GM23338 (cell line): ENCODE measurements around the gene OS9. TPM values are rescaled to one million over a fixed set of nuclear protein-coding genes. Genes with fewer than 3 reads are reported as not detected.

Source experiments
- ATAC-seq: fragments of 200-7000 bp; cut with Tn5 transposase; 3 replicates; pipeline ENCODE4 v1.9.1; 2020
- DNase-seq: peaks from one replicate; pipeline ENCODE4 v3.0.0-alpha.2; 2015; ENCODE audit warnings: low spot score
- H2AFZ ChIP-seq: fragments of 200-600 bp; sonication (generic); 2 replicates; pipeline ENCODE4 v1.8.0; 2016; ENCODE audit warnings: antibody characterized with exemption, mild to moderate bottlenecking, moderate library complexity
- H3F3A ChIP-seq: fragments of 200-600 bp; sonication (generic); replicated peaks from 2 replicates; pipeline ENCODE4 v1.8.0; 2017; ENCODE audit warnings: antibody characterized with exemption, mixed run types, low read depth
- H3K27ac ChIP-seq: fragments of 200-600 bp; sonication (generic); 2 replicates; pipeline ENCODE4 v1.6.1; 2016; ENCODE audit warnings: low read depth
- H3K27me3 ChIP-seq: fragments of 200-600 bp; sonication (generic); 2 replicates; pipeline ENCODE4 v1.8.0; 2016; ENCODE audit warnings: mild to moderate bottlenecking, mixed run types, moderate library complexity; ENCODE audit not compliant: insufficient read depth
- H3K36me3 ChIP-seq: fragments of 200-600 bp; sonication (generic); 2 replicates; pipeline ENCODE4 v1.8.0; 2016; ENCODE audit warnings: mild to moderate bottlenecking; ENCODE audit not compliant: insufficient read depth
- H3K4me1 ChIP-seq: fragments of 200-600 bp; sonication (generic); 2 replicates; pipeline ENCODE4 v1.8.0; 2016; ENCODE audit warnings: mild to moderate bottlenecking, moderate library complexity; ENCODE audit not compliant: insufficient read depth
- H3K4me2 ChIP-seq: fragments of 200-600 bp; sonication (generic); 2 replicates; pipeline ENCODE4 v1.7.1; 2017; ENCODE audit warnings: mixed run types
- H3K4me3 ChIP-seq: fragments of 200-600 bp; sonication (generic); 2 replicates; pipeline ENCODE4 v1.6.1; 2016; ENCODE audit warnings: mixed run types
- H3K79me2 ChIP-seq: fragments of 200-600 bp; sonication (generic); replicated peaks from 2 replicates; pipeline ENCODE4 v1.8.0; 2017; ENCODE audit warnings: mild to moderate bottlenecking; ENCODE audit not compliant: insufficient read depth
- H3K9me2 ChIP-seq: fragments of 200-600 bp; sonication (generic); 2 replicates; pipeline ENCODE4 v1.8.0; 2017; ENCODE audit not compliant: insufficient read depth
- H4K20me1 ChIP-seq: fragments of 200-600 bp; sonication (generic); replicated peaks from 2 replicates; pipeline ENCODE4 v1.8.0; 2017; ENCODE audit warnings: mild to moderate bottlenecking; ENCODE audit not compliant: insufficient read depth
- H3K27ac Mint-ChIP-seq: 2 replicates; pipeline ENCODE4 v1.8.0; 2020; ENCODE audit warnings: inconsistent platforms, mild to moderate bottlenecking, moderate library complexity, mixed read lengths
- H3K27me3 Mint-ChIP-seq: 3 replicates; pipeline ENCODE4 v1.8.0; 2022; ENCODE audit warnings: low read depth, mild to moderate bottlenecking, moderate library complexity, mixed read lengths, inconsistent platforms; ENCODE audit not compliant: insufficient read depth, poor library complexity
- H3K36me3 Mint-ChIP-seq: 3 replicates; pipeline ENCODE4 v1.8.0; 2021; ENCODE audit warnings: low read depth, mild to moderate bottlenecking, inconsistent platforms, moderate library complexity, mixed read lengths
- H3K4me1 Mint-ChIP-seq: 3 replicates; pipeline ENCODE4 v1.8.0; 2020; ENCODE audit warnings: mild to moderate bottlenecking, inconsistent platforms, mixed read lengths
- H3K4me3 Mint-ChIP-seq: 3 replicates; pipeline ENCODE4 v1.8.0; 2021; ENCODE audit warnings: moderate library complexity, mild to moderate bottlenecking, inconsistent platforms, mixed read lengths
- H3K9me3 Mint-ChIP-seq: 3 replicates; pipeline ENCODE4 v1.8.0; 2020; ENCODE audit warnings: moderate library complexity, mild to moderate bottlenecking, inconsistent platforms, mixed read lengths
- CTCF ChIP-seq, 2 experiments: fragments of 200-600 bp in 1 of 2; sonication (generic) in 1 of 2; conservative IDR thresholded peaks; 2 replicates each; pipeline versions ENCODE4 v1.5.1 to v1.6.1; 2016 to 2017; ENCODE audit warnings: antibody characterized with exemption in 2 of 2, low read depth in 2 of 2, mild to moderate bottlenecking in 2 of 2, moderate library complexity in 1 of 2
- ETS1 ChIP-seq: IDR thresholded peaks from 2 replicates; pipeline ENCODE4 v1.6.1; 2016; ENCODE audit warnings: antibody characterized with exemption
- EZH2 ChIP-seq: fragments of 200-600 bp; sonication (generic); IDR thresholded peaks from one replicate; pipeline ENCODE4 v1.8.0; 2017; ENCODE audit warnings: antibody characterized with exemption, mild to moderate bottlenecking, low read depth; ENCODE audit not compliant: unreplicated experiment
- JUNB ChIP-seq: IDR thresholded peaks from one replicate; pipeline ENCODE4 v1.6.1; 2016; ENCODE audit warnings: antibody characterized with exemption; ENCODE audit not compliant: unreplicated experiment
- REST ChIP-seq: IDR thresholded peaks from one replicate; pipeline ENCODE4 v1.6.1; 2018; ENCODE audit warnings: antibody characterized with exemption; ENCODE audit not compliant: unreplicated experiment
- STAT1 ChIP-seq: IDR thresholded peaks from one replicate; pipeline ENCODE4 v1.6.1; 2016; ENCODE audit warnings: antibody characterized with exemption; ENCODE audit not compliant: unreplicated experiment
- ZNF114 ChIP-seq: fragments of 250-450 bp; sonication (Bioruptor Pico); IDR thresholded peaks from 2 replicates; pipeline ENCODE4 v1.5.0; 2020; ENCODE audit warnings: mild to moderate bottlenecking, moderate library complexity
- ZNF462 ChIP-seq: fragments of 250-450 bp; sonication (Bioruptor Pico); IDR thresholded peaks from 2 replicates; pipeline ENCODE4 v1.5.0; 2020; ENCODE audit warnings: mild to moderate bottlenecking, moderate library complexity
- polyA plus RNA-seq: library from polyadenylated mRNA; unstranded; fragments of >200 nt; fragmentation: Nextera tagmentation; extraction: Ambion mirVana; gene quantifications from 2 replicates; pipeline ENCODE4 v1.2.1, GENCODE V29; 2016
- total RNA-seq: library from RNA; depleted of rRNA; stranded (reverse); fragments of >200 nt; shearing (Covaris generic); gene quantifications from 2 replicates; pipeline ENCODE4 v1.2.3, GENCODE V29; 2014

OS9 gene
- total and polyA plus RNA-seq, 2 experiments from 2014 or later: 27.5 to 79.7 TPM

- Mint-ChIP-seq H3K9me3 (peaks cover 2% of the 10 kb centered on the region), H3K36me3 (no peaks in the 10 kb centered on the region; the same call in 2 of the 3 replicates), H3K27ac (no peak overlapping the region), H3K4me1 (peaks cover 32% of the 10 kb centered on the region), H3K4me3 (peak overlapping the region; percentile 79), H3K27me3 (peaks cover 91% of the 10 kb centered on the region)
- TF ChIP-seq ZNF114 (CRISPR knock-in tag) (no peak), ETS1 (no peak), ZNF462 (no peak), CTCF (conservative IDR thresholded peaks at IDR 0.05; ENCODE audit: low read depth in 2 of 2) (peak; percentile 56 to 83), EZH2 (peak; percentile 75), STAT1 (no peak), REST (no peak), JUNB (no peak)
- Histone ChIP-seq H3K27ac (no peak overlapping the region), H3F3A (peaks cover 10% of the 10 kb centered on the region), H3K27me3 (peaks cover 100% of the 10 kb centered on the region), H3K79me2 (no peaks in the 10 kb centered on the region), H4K20me1 (no peaks in the 10 kb centered on the region), H3K4me1 (peaks cover 19% of the 10 kb centered on the region), H3K36me3 (no peaks in the 10 kb centered on the region), H3K4me3 (peak overlapping the region; percentile 62), H2AFZ (peak overlapping the region; percentile 76), H3K9me2 (no peaks in the 10 kb centered on the region), H3K4me2 (peak overlapping the region; percentile 91)
- DNase-seq (peak; percentile 91), ATAC-seq (peak; percentile 67)
Observed at GRCh38 chr12:57735952-57736740, 42.2 kb downstream of the OS9 start.
